GM19023 (cell line): ENCODE data around the gene HCFC1R1.
"Not testable (repeated sequence)": the region's sequence is repeated elsewhere in the genome, so short reads cannot be mapped to it uniquely, and the experiment has no call there.

ENCODE experiments used
- ATAC-seq: cut with Tn5 transposase; IDR thresholded peaks from one replicate; pipeline ENCODE4 v1.9.1; 2021; ENCODE audit warnings: mild to moderate bottlenecking, moderate library complexity; ENCODE audit not compliant: unreplicated experiment

Gene HCFC1R1

DNA sequence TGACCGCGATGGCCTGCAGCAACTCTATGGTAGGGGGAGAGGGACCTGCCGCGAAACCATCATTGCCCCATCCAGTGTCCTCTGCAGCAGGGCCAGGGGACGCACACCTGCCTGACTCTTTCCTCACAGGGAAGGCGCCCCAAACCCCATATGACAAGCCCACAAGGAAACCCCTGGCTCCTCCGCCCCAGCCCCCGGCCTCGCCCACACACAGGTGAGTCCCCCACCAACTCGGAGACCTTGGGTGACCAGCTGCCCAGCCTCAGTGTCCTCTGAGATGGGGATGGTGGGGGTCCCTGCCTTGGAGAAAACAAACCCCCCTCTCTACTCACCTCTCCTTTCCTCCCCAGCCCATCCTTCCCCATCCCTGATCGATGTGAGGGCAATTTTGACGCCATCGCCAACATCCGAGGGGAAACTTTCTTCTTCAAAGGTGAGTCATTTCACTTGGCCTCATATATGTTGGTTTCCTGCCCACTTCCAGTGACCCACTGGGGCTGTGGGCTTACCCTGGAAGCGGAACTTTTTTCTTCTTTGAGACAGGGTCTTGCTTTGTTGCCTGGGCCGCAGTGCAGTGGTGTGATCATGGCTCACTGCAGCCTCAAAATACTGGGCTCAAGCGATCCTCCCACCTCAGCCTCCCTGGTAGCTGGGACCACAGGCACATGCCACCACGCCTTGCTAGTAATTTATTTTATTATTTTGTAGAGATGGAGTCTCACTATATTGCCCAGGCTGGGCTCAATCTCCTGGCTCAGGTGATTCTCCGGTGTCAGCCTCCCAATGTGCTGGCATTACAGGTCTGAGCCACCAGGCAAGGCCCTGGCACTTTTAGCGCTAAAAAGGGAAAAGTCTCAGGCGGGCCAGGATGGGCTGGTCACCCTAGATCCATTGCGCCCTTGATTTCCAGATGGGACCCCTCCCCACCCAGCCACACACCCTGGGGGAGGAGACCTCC is 33.7 kb upstream of the HCFC1R1 start:
- no peak for ATAC-seq

DNA sequence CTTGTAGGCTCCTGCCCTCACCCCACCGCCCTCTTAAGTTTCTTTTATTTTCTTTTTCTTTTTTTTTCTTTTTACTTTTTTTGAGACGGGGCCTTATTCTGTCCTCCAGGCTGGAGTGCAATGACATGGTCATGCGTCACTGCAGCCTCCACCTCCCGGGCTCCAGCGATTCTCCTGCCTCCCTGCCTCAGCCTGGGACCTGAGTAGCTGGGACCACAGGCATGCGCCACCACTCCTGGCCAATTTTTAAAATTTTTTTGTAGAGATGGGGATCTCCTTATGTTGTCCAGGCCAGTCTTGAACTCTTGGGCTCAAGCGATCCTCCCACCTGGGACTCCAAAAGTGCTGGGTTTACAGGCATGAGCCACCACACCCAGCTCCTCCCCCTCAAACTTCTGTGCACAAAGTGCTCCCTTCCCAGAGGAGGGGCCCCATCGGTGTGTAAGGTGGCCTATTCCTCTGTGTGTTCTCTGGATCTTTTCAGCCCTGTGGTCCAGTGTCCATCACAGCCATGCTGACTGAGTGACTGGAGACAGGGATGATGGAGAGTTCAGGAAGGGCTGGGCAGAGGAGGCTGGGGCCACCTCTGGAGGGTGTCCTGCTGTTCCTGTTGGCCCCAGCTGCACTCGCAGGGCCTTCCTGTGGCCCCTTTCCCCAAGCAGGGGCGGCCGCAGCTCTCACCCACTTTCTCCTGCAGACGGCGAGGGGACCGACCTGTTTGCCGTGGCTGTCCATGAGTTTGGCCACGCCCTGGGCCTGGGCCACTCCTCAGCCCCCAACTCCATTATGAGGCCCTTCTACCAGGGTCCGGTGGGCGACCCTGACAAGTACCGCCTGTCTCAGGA is 32.8 kb upstream of the HCFC1R1 start:
- no peak for ATAC-seq

- ATAC-seq, result not testable (repeated sequence)
Observed at GRCh38 chr16:3055734-3056115, 32.0 kb upstream of the HCFC1R1 start.

GRCh38 chr16:3054965-3055733 is 31.4 kb upstream of the HCFC1R1 start:
- no peak for ATAC-seq

DNA sequence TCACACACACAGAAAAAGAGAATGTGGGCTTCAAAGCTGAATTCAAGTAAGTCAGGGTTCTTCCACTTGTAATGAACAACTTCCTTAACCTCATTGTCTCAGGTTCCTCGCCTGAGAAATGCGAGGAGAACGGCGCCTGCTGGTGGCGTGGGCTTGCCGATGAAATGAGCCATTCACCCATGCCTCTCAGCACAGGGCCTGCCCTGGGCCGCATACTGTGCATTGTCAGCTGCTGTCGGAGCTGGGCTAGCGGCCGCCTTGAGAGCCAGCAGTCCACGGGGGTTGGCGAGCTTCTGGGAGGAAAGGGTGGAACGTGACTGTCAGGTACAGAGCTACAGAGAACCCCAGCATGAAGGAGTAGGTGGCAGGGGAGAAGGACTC is 29.6 kb upstream of the HCFC1R1 start:
- ATAC-seq, result not testable (repeated sequence)

GRCh38 chr16:3052571-3053329 is 29.0 kb upstream of the HCFC1R1 start:
- ATAC-seq, result not testable (repeated sequence)

DNA sequence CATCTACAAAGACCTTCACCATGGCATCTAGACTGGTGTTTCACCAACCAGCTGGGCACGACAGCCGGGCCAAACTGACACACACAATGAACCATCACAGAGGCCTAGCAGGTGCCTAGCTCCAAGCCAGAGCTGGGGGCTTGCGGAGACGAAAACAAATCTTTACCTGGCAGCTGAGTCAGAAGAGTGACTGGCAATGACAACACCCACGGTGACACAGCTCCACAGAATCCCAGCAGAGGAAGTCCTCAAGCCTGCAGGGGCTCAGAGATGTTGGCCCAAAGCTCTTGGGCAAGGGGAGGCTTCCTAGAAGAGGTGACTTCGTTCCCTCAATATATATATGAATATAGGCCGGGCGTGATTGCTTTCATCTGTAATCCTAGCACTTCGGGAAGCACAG is 27.8 kb upstream of the HCFC1R1 start:
- ATAC-seq, result no peak

DNA sequence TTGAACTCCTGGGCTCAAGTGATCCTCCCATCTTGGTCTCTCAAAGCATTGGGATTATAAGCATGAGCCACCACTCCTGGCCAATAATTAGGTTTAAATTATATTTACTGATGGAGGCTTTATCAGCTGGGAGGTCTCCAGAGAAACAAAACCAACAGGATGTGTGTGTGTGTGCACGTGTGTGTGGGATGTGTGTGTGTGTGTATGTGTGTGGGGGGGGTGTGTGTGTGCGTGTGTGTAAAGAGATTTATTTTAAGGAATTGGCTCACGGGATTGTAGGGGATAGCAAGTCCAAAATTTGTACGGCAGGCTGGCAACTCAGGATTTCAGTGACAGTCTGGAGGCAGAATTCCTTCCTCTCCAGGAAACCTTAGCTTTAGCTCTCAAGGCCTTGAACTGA is 27.3 kb upstream of the HCFC1R1 start:
- no peak for ATAC-seq

DNA sequence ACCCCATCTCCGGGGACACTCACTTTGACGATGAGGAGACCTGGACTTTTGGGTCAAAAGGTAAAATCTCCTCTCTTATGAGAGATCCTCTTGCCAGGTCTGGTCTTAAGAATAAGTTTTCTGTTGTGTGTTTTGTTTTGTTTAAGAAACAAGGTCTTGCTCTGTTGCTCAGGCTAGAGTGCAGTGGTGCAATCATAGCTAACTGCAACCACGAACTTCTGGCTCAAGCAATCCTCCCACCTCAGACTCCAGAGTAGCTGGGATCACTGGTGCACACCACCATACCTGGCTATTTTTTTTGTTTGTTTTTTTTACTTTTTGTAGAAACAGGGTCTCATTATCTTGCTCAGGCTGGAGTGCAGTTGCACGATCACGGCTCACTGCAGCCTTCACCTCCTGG is 26.7 kb upstream of the HCFC1R1 start:
- ATAC-seq, result no peak

GRCh38 chr16:3049921-3050481 is 26.3 kb upstream of the HCFC1R1 start:
- ATAC-seq, result no peak

GRCh38 chr16:3047387-3047720 is 23.6 kb upstream of the HCFC1R1 start:
- ATAC-seq, result no peak

GRCh38 chr16:3046641-3047386 is 23.1 kb upstream of the HCFC1R1 start:
- no peak for ATAC-seq

DNA sequence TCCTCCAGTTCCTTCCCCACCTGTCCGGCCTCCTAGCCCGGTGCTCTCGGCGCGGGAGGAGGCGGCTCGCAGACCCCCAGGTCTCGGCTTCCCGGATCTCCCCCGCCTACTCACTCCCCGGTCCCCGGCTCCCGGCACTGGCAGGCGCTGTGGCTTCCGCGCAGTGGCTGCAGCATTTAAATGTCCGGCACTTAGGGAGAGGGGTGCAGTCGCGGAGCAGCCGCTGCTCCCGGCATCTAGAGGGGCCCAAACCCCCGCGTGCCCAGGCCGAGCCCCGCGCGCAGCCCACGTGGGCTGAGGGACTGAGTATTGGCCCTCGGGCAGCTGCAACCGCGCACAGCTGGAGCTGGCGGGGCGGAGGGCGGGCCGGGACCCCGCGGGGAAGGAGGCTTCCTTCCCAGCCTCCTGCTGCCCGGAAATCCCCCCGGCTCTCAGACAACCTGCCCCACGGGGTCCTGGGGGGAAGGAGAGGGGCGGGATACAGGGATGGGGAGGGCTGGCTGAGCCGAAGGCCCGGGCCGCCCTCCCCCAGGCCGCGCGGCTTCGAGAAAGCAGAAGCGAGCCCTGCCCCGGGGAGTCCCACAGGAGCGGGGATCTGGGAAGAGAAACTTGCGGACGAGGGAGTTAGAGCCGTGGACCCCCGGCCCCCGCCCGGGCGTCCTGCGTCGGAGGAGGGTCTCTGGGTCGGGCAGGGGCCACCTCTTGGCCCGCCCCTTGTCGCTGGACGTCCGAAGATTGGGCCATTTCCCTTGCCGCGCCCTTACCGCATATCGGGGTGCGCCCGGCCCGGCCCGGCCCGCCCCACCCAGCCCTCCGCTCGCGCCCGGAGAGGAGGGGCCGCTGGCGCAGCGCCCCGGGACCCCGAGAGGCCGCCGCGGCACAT is 22.3 kb upstream of the HCFC1R1 start, which contains the start of gene MMP25:
Gene MMP25 (plus strand): TSS at position 804 of the 883 bp plus-strand sequence. CDS start 357 bp downstream, outside the sequence.
- no peak for ATAC-seq

DNA sequence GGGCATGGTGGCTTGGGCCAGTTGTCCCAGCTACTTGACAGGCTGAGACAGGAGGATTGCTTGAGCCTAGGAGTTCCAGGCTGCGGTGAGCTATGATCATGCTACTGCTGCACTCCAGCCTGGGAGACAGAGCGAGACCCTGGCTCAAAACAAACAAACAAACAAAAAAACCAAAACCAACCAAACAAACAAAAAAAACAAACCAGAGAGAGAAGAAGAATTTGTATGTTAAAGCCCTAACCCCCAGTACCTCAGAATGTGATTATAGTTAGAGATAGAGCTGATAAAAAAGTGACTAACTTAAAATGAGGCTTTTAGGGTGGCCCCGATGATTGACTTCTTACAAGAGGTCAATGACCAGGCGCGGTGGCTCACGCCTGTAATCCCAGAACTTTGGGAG is 21.0 kb upstream of the HCFC1R1 start:
- no peak for ATAC-seq

GRCh38 chr16:3042376-3042775 is 18.6 kb upstream of the HCFC1R1 start:
- ATAC-seq, result no peak

- ATAC-seq, result no peak
Observed at GRCh38 chr16:3038896-3039295, 15.2 kb upstream of the HCFC1R1 start.

- ATAC-seq, result no peak
Observed at GRCh38 chr16:3038256-3038655, 14.5 kb upstream of the HCFC1R1 start.

GRCh38 chr16:3036726-3037315 is 13.1 kb upstream of the HCFC1R1 start, which contains the start of gene BICDL2:
BICDL2 (minus strand) TSS chr16:3036944; CDS start chr16:3035496, 1,448 bp downstream.
- no peak for ATAC-seq
